Colonic mucosa (tissue), 4 donors: ENCODE results near the gene NR3C2. TPM values are rescaled to one million over a fixed set of nuclear protein-coding genes. Genes with fewer than 3 reads are reported as not detected.

ENCODE experiments used
- DNase-seq: peaks from one replicate; pipeline ENCODE4 v3.0.0-alpha.2; 2020
- H3K27ac ChIP-seq: fragments of 200-600 bp; one replicate; pipeline ENCODE4 v1.8.0; 2021
- H3K27me3 ChIP-seq: fragments of 200-600 bp; one replicate; pipeline ENCODE4 v1.8.0; 2021
- H3K36me3 ChIP-seq: fragments of 200-600 bp; one replicate; pipeline ENCODE4 v1.8.0; 2021
- H3K4me1 ChIP-seq: fragments of 200-600 bp; one replicate; pipeline ENCODE4 v1.8.0; 2021; ENCODE audit warnings: mild to moderate bottlenecking
- H3K4me3 ChIP-seq: fragments of 200-600 bp; one replicate; pipeline ENCODE4 v1.8.0; 2021
- H3K9ac ChIP-seq, 2 donors: one replicate each; pipeline ENCODE4 v1.7.0; 2013; ENCODE audit warnings: control low read depth in 2 of 2, low read depth in 2 of 2, low read length in 2 of 2
- H3K9me3 ChIP-seq: fragments of 200-600 bp; one replicate; pipeline ENCODE4 v1.8.0; 2021
- CTCF ChIP-seq: fragments of 200-600 bp; IDR thresholded peaks from one replicate; pipeline ENCODE4 v1.8.0; 2022; ENCODE audit warnings: antibody characterized with exemption, mild to moderate bottlenecking
- intact Hi-C: fragments of 100-400 bp; cut with DNase I; formaldehyde crosslinking; loops from one replicate; pipeline ENCODE4 v1.14.1; 2022
- total RNA-seq, 2 donors: library from RNA; stranded (reverse); fragmentation: NEBNext Ultra II Directional in 1 of 2; extraction: Animal tissue kit (Norgen Biotek cat#: 25700) in 1 of 2; gene quantifications; one replicate each; pipeline ENCODE4 v1.2.1, GENCODE V29; 2021
- donor health status: healthy.
- donor health status: DM: no; HTN: no; CAD: no.
- donor health status: DM: no; HTN: no; CAD: no.

The NR3C2 gene
- total RNA-seq, 2 donors from 2014 or later, result 74.8 to 96.0 TPM

GRCh38 chr4:148445860-148446330 is 3.7 kb upstream of the NR3C2 start:
- Histone ChIP-seq H3K27ac (peak overlapping the region; percentile 84), H3K9me3 (no peaks in the 10 kb centered on the region), H3K27me3 (no peaks in the 10 kb centered on the region), H3K4me3 (peak overlapping the region; percentile 87), H3K9ac (peak overlapping the region; percentile 78 to 86), H3K36me3 (no peaks in the 10 kb centered on the region), H3K4me1 (no peaks in the 10 kb centered on the region)
- peak; percentile 29 for DNase-seq
- intact Hi-C loops, result no loop called here
- no peak for TF ChIP-seq CTCF

- no peaks in the 10 kb centered on the region for H3K27me3 ChIP-seq
- H3K27ac ChIP-seq, result peak overlapping the region; percentile 84
- intact Hi-C loops, result no loop called here
- no peak for TF ChIP-seq CTCF
- no peaks in the 10 kb centered on the region for H3K9me3 ChIP-seq
- H3K4me1 ChIP-seq, result no peaks in the 10 kb centered on the region
- no peaks in the 10 kb centered on the region for H3K36me3 ChIP-seq
- peak overlapping the region; percentile 87 for H3K4me3 ChIP-seq
- peak overlapping the region; percentile 92 to 100 for H3K9ac ChIP-seq
- peak; percentile 77 for DNase-seq
Observed at GRCh38 chr4:148445071-148445859, 3.1 kb upstream of the NR3C2 start.

GRCh38 chr4:148444296-148445070 is 2.3 kb upstream of the NR3C2 start:
- no peaks in the 10 kb centered on the region for H3K4me1 ChIP-seq
- TF ChIP-seq CTCF, result no peak
- H3K27me3 ChIP-seq, result no peaks in the 10 kb centered on the region
- H3K9me3 ChIP-seq, result no peaks in the 10 kb centered on the region
- H3K9ac ChIP-seq, result peak overlapping the region; percentile 92 to 100
- H3K4me3 ChIP-seq, result peak overlapping the region; percentile 87
- H3K36me3 ChIP-seq, result no peaks in the 10 kb centered on the region
- peak overlapping the region; percentile 84 for H3K27ac ChIP-seq
- intact Hi-C loops, result no loop called here
- DNase-seq, result peak; percentile 44

GRCh38 chr4:148443512-148444295 is 1.5 kb upstream of the NR3C2 start:
- H3K36me3 ChIP-seq, result no peaks in the 10 kb centered on the region
- TF ChIP-seq CTCF, result no peak
- H3K9ac ChIP-seq, result peak overlapping the region; percentile 92 to 100
- H3K27me3 ChIP-seq, result no peaks in the 10 kb centered on the region
- peak overlapping the region; percentile 87 for H3K4me3 ChIP-seq
- intact Hi-C loops, result no loop called here
- DNase-seq, result peak; percentile 50
- H3K4me1 ChIP-seq, result no peaks in the 10 kb centered on the region
- H3K9me3 ChIP-seq, result no peaks in the 10 kb centered on the region
- H3K27ac ChIP-seq, result peak overlapping the region; percentile 84
